HEK293T (cell line): ENCODE measurements around the gene TP53RK.

Experiments
- L3MBTL2 ChIP-seq: fragments of 450-650 bp; conservative IDR thresholded peaks from 2 replicates; pipeline ENCODE4 v1.6.1; 2016; ENCODE audit warnings: mild to moderate bottlenecking
- NFRKB ChIP-seq: fragments of 450-650 bp; IDR thresholded peaks from 2 replicates; pipeline ENCODE4 v1.6.1; 2016; ENCODE audit warnings: mild to moderate bottlenecking, moderate library complexity
- SP1 ChIP-seq: fragments of 450-650 bp; IDR thresholded peaks from 2 replicates; pipeline ENCODE4 v1.6.1; 2017

DNA sequence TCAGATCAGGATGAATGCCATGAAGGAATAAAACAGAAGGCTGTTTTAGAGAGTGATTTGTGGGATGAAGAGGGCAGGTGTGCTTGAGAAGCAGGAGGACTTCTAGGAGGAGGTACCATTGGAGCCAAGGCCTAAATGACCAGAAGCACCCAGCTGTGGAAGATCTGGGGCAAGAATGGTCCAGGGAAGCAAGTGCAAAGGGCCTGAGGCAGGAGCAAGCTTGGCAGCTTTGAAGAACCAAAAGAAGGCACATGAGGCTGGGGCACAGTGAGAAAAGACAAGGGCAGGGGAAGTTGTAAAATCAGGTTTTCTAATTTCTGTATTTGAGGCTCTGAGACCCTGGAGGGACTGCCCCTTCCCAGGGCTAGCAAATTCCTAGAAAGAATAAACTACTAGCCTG is 47.8 kb downstream of the TP53RK start:
- no peak for TF ChIP-seq NFRKB
- no peak for TF ChIP-seq L3MBTL2
- TF ChIP-seq SP1: no peak
